Right ventricle myocardium superior (tissue), 1 donor: ENCODE data around the gene STXBP1. TPM values are rescaled to one million over a fixed set of nuclear protein-coding genes. Genes with fewer than 3 reads are reported as not detected.

ENCODE experiments used
- ATAC-seq: fragments of 200-7000 bp; cut with Tn5 transposase; one replicate; pipeline ENCODE4 v1.9.1; 2020; ENCODE audit warnings: mild to moderate bottlenecking; ENCODE audit not compliant: poor library complexity
- DNase-seq: peaks from one replicate; pipeline ENCODE4 v3.0.0-alpha.2; 2020
- intact Hi-C: fragments of 100-400 bp; cut with DNase I; formaldehyde crosslinking; loops from one replicate; pipeline ENCODE4 v1.11.2; 2022
- total RNA-seq: library from RNA; stranded (reverse); fragmentation: NEBNext Ultra II Directional; extraction: Animal tissue kit (Norgen Biotek cat#: 25700); gene quantifications from one replicate; pipeline ENCODE4 v1.2.1, GENCODE V29; 2021
- donor health status: DM: no; HTN: yes; CAD: no; lungs with severe emphysema.

The STXBP1 gene
- total RNA-seq, 1 donor from 2014 or later: 50.9 TPM

DNA sequence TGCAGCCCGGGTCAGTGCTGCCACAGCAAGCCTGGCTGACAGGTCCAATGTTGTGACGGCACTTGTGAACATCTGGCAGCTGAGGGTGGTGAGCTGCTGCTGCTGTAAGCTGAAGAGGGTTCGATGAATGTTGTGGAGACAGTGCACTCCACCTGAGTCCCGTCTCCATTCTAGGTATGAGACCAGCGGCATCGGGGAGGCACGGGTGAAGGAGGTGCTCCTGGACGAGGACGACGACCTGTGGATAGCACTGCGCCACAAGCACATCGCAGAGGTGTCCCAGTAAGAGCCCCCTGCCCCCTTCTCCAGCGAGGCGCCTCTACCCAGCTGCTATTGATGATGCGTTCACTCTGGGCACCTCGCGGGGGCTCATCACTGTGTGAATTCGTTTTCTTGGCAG lies 55.8 kb downstream of the STXBP1 start:
- DNase-seq: no peak
- ATAC-seq: no peak
- intact Hi-C loops: no loop called here

DNA sequence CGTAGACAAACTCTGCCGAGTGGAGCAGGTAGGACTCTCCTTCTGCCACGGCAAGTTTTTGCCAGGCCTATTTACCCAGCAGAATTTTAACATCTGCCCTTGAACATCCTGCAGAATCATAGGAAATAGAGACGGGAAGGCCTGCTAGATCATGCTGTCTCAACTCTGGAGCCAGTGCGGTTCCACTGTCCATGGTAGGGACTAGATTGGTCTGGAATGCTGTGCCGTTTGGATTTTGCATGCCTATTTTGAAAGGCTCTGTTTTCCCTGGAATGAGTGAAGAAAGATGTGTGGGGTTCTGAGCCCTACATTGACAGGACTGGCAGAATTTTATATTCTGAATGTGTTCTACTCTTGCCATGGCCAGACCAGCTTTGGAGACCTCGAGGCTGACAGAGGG lies 61.2 kb downstream of the STXBP1 start:
- ATAC-seq (no peak), DNase-seq (no peak)
- intact Hi-C loops: no loop called here

DNA sequence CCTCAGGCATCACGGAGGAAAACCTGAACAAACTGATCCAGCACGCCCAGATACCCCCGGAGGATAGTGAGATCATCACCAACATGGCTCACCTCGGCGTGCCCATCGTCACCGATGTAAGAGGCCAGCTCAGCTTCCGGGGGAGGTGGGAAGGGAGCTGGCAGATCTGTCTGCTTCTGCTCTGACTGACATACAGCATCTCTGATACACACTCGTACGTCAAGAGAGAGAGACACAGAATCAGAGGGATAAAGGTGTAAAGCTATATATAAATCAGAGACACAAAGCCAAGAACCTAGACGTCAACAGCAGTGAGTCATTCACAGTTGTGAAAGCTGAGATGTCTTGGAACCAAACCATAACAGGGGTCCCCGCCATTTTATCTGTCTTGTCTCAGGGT lies 64.6 kb downstream of the STXBP1 start:
- no peak for DNase-seq
- intact Hi-C loops: no loop called here

DNA sequence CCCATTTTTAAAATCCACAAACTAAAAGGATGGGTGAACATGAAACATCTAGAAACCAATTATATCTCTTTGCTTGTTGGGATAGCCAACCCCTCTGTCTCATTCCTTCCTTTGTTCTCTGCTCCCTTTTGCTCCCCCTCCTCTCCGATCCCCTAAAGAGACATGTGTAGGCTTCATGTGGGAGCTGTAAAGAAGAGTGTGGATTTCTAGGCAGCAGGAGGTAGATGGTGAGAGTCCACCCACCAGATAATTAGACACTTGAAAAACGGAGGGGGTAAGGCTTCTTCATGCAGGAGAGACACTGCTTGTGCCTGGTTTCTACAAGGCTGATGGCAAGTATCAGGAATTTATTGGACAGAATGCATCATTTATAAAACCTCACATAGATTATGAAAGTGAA lies 67.4 kb downstream of the STXBP1 start:
- ATAC-seq: no peak
- DNase-seq: no peak

More for the DNA sequence above, 64.6 kb downstream of the STXBP1 start:
- no peak for ATAC-seq

DNA sequence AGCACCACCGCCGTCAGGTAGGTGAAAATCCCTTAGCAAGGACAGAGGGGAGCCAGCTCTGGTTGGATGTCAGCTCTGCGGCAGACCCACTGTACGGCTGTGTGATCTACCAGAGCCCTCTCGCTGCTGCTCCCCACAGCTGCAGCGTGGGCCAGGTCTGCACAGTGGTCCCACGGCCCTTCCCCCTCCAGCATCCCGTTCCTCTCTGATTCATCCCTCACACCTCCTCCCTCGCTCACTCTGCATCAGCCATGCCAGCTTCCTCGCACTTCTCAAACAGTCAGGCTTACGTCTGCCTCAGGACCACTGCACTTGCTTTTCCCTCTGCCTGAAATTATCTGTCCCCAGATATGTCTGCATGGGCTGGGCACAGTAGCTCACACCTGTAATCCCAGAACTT lies 68.1 kb downstream of the STXBP1 start:
- intact Hi-C loops: no loop called here
- ATAC-seq (no peak), DNase-seq (no peak)

More for the DNA sequence above, 67.4 kb downstream of the STXBP1 start:
- intact Hi-C loops: no loop called here

DNA sequence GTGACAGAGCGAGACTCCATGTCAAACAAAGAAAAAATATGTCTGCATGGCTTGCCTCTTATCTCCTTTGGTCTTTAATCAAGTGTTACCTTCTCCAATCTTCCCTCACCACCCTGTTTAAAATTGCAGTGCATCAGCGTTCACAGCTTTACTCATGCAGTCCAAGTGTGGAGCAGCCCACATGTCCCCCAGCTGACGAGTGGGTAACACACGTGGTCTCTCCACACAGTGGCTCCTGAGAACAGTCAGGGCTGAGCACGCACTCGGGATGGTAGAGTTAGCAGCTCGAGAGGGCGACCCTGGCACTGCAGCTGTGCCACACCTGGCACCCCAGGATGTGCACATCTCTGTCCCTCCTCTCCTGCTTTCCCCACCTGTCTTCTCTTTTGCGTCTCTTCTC lies 68.8 kb downstream of the STXBP1 start:
- intact Hi-C loops: no loop called here
- ATAC-seq (no peak), DNase-seq (no peak)

DNA sequence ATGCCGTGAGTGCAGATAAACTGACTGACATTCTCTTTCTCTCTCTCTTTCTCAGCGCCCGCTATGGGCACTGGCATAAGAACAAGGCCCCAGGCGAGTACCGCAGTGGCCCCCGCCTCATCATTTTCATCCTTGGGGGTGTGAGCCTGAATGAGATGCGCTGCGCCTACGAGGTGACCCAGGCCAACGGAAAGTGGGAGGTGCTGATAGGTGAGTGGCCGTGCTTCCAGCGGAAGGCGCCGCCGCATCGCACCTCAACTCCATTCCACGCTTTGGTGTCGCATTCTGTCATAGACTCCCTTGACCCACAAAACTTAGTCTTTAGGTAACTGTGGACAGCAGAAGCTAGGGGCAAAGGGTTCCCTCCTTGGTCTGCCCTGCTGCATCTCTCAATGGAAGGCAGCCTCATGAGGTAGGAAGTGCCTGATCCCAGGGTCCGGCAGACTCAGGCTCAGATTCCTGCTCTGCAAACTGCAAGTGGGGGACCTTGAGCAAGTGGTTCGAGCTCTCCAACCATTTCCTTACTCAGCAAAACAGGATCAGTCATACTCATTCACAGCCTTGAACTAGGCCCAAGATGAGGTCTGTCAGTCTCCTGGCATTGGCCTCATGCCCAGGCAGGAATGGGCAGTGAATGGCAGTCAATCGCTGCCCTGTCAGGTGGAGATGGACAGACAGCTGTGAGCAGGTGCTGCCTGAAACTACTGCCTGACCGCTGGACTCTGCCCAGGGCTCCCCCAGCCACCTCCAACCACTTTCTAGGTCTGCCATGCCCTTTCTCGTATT lies 70.5 kb downstream of the STXBP1 start:
- DNase-seq (no peak), ATAC-seq (peak; percentile 45)
- intact Hi-C loops: no loop called here

DNA sequence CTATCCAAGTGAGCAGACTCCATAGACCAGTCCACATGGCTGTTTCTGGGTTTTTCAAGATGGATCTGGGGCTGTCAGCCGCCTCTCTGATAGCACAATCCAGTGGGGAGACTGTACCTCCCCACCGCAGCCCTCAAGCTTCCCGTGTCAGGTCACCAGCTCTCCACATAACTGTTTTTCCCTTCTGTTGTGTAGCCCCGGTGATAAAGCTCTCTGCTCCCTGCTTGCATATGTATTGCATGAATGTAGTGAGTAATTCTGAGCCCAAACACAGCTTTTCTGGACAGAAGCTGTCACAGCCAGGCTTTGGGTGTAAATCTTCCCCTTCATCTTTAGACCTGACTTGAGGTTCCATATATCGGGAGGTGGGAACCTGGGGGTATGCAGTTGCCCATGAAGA lies 71.6 kb downstream of the STXBP1 start:
- ATAC-seq (no peak), DNase-seq (no peak)
- intact Hi-C loops: no loop called here

DNA sequence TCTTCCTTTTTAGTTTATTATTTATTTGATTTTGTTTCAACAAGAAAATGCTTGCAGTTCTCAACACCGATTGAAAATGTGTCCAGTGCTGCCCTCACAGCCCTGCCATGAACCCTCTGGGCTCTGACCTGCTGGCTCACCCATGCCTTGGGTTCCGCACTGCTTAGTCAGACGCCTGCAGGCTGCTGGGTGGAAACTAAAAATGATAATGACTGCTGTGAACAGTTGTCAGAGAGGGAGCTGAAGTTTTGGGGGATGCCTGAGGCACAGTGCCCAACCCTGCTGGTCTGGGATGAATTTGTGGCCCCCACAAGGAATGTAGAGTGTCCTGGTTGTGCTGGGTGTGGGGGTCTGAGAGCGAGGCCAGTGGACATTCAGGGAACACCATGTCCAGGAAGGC lies 72.5 kb downstream of the STXBP1 start:
- intact Hi-C loops: no loop called here
- ATAC-seq: no peak
- no peak for DNase-seq

DNA sequence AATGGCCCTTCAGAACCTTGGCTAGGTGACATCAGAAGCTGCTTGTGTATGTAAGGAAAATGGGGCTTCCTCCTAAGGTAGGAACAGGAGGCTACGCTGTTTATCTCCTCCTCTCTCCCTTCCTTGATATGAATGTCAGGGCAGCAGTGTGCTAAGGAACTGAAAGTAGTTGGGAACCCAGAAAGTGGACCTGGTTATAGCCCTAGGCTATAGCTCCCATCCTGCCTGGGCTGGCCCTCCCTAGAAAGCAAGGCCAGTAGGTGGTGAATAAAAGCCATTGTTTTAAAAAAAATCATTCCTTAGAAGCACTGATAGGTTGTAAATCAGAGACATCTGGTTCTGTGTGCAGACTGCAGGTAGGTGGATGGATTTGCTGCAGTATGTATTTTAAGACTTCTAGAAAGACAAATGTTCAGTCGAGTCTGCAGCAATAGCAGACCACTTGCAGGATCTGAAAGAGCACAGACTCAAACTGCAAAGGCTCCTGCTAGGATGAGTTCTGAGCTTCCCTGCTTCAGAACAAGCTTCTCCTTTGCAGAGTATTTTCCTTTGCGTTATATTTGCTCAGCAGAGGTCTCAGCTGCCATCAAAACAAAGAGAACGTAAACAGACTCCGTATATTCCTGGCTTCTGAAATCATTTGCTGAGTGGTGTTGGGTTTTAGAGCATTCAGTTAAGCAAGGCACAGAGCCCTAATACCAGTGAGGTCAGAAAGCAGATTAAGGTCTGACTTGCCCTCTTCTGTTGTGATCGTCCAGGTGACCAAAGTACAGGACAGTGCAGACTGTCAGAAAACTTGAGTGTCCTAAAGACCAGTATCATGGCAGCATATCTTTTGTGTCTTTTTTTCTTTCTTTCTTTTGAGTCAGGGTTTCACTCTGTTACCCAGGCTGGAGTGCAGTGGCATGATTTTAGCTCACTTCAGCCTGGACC lies 74.7 kb downstream of the STXBP1 start:
- no peak for ATAC-seq
- DNase-seq: no peak
- intact Hi-C loops: no loop called here

DNA sequence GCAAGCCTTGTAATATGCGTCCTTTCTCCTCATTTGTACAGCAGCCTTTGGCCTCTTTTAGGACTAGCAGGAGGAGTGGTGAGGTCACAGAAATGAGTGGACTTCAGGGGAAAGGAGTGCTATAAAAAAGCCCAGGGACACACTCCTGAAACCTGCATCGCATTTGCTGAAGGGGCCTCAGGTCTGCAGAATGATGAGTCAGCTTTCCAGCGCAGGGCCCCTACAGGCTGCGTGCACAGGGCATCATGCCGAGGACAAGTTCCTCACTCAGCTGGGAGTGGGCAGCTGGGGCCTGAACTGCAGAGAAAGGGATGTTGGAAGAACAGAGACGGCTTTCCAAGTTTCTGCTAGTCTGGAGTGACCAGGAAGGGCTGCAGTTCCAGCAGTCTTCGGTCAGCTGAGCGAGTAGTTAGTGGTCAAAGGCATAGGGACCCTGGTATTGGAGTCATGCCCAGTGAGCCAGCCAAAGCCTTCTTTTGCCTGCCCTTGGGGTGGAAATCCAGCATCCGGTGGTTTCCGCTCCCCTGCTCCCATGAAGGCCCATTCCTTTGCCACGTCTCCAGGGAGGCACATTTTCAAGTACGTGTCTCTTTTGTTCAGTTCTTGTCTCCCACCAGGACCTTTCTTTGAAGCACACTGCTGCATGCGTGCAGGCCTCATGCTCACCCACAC lies 77.4 kb downstream of the STXBP1 start:
- ATAC-seq (no peak), DNase-seq (no peak)
- intact Hi-C loops: no loop called here

DNA sequence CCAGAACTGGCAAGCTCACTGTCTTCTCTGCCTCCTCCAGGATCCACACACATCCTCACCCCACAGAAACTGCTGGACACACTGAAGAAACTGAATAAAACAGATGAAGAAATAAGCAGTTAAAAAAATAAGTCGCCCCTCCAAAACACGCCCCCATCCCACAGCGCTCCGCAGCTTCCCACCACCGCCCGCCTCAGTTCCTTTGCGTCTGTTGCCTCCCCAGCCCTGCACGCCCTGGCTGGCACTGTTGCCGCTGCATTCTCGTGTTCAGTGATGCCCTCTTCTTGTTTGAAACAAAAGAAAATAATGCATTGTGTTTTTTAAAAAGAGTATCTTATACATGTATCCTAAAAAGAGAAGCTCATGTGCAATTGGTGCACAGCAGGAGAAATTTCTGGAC lies 78.7 kb downstream of the STXBP1 start:
- ATAC-seq: no peak
- intact Hi-C loops: no loop called here
- DNase-seq: no peak

DNA sequence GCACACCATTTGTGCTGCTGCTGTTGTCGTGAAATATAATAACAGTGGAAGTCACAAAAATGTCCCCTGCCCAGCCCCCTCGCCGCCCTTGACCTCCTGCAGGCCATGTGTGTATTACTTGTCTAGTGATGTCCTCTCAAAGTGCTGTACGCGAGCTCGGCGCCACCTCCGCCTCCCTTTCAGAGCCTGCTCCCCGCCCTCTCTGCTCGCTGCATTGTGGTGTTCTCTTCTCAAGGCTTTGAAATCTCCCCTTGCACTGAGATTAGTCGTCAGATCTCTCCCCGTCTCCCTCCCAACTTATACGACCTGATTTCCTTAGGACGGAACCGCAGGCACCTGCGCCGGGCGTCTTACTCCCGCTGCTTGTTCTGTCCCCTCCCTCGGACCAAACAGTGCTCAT lies 80.0 kb downstream of the STXBP1 start:
- intact Hi-C loops: no loop called here
- DNase-seq: no peak
- no peak for ATAC-seq

DNA sequence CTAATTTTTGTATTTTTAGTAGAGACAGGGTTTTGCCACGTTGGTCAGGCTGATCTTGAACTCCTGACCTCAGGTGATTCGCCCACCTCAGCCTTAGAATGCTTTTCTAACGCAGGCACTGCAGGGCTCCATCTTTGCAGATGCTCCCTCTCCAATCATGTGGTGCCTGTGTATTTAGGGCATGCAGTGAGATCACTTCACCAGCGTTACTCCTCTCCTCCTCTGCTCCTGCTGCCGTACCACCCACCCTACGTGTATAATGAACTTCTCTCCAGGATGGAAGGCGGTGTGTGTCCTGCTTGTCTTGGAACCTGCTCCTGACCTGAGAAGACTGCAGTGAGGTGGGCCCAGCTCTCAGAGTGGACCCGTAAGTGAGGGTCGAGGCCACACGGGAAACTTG lies 81.1 kb downstream of the STXBP1 start:
- intact Hi-C loops: no loop called here
- DNase-seq: no peak
- ATAC-seq: no peak

DNA sequence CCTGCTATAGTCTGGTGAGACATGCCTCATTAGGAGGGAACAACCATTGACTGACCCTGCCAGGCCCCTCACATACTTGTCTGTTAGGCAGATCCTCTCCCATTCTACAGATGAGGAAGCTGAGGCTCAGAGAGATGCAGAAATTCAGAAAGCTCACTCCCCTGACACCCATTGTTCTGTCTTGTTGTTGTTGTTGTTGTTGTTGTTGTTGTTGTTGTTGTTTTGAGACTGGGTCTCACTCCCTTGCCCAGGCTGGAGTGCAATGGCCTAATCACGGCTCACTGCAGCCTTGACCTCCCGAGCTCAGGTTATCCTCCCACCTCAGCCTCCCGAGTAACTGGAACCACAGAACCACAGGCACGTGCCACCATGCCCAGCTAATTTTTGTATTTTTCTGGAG lies 81.6 kb downstream of the STXBP1 start:
- DNase-seq (no peak), ATAC-seq (no peak)
- intact Hi-C loops: no loop called here

DNA sequence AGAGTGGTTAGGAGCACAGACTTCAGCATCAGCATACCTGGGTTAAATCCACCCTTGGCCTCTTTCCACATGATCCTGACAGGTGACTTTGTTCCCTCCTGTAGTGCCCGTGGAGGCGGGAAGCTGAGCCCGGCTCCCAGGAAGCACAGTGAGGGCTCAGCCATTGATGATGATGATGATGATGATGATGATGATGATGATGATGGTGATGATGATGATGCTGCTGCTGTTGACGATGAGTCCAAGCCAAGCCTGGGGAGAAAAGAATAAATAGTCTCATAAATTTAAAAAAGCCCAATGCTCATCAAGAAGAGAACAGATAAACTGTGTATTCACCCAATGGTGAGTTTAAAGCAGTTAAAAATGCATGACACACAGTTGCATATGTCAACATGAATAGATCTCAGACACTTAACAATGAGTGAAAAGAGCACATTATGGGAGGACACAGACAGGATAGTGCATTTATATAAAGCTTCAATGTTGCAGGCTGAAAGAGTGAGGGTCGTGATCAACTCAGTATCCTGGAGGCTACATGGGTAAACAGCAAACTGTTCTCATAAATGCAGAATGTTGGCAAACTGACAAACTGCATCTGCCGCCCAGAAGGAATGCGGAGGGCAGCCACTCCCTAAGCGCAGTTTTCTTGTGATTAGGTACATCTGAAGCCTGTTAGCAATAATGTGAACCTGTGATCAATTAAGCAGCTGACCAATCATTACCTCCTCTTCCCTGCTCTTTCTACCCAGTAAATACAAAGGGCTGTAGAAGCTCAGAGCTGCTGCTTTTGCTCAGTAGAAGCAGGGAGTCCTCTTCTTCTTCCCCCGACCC lies 83.0 kb downstream of the STXBP1 start:
- DNase-seq (no peak), ATAC-seq (no peak)
- intact Hi-C loops: no loop called here

DNA sequence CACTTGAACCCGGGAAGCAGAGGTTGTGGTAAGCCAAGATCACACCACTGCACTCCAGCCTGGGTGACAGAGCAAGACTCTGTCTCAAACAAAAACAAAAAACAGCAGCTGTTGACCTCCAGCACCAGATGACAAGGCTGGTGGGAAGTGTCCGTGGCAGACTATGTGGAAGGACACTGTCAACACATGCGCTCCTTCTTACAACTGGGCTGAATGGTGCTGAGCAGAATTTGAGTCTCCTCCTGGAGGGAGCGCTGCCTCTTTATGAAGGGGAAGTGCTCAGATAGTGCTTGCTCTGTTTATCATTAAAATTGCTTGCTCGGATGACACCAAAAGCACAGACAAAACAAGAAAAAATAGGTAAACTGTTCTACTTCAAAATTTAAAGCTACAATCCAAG lies 85.5 kb downstream of the STXBP1 start:
- ATAC-seq (no peak), DNase-seq (no peak)
- intact Hi-C loops: no loop called here

DNA sequence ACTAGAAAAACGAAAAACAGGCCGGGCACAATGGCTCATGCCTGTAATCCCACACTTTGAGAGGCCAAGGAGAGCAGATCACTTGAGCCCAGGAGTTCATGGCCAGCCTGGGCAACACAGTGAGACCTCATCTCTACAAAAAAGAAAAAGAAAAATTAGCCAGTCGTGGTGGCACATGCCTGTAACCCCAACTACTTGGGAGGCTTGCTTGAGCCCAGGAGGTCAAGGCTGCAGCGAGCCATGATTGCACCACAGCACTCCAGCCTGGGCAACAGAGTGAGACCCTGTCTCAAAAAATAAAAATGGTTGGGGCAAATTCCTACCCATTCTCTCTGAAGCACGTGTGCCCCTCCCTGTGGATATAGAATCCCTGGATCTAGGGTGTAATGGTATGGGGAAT lies 86.3 kb downstream of the STXBP1 start:
- DNase-seq: no peak
- ATAC-seq: no peak
- intact Hi-C loops: no loop called here
